ENCODE data around the gene IFT80.

- TF ChIP-seq CTCF (IDR thresholded peaks at IDR 0.05) = no peak
- TF ChIP-seq EZH2phosphoT487 (IDR thresholded peaks at IDR 0.05) = no peak
- no peak for TF ChIP-seq EZH2 (IDR thresholded peaks at IDR 0.05)
Observed at GRCh38 chr3:160370987-160371857, 27.8 kb downstream of the IFT80 start.

All from neural progenitor cell (in vitro differentiated cells).